B cell (primary cell): Measurements from ENCODE around the gene INTS15.

Experiments used
- CTCF ChIP-seq: fragments of 200-600 bp; IDR thresholded peaks from one replicate; pipeline ENCODE4 v1.8.0; 2022; ENCODE audit warnings: antibody characterized with exemption, mild to moderate bottlenecking
- EZH2 ChIP-seq: IDR thresholded peaks from 2 replicates; pipeline ENCODE4 v1.6.1; 2012; ENCODE audit warnings: borderline replicate concordance, low read depth, mild to moderate bottlenecking, moderate library complexity, low read length; ENCODE audit not compliant: insufficient read depth, poor library complexity, severe bottlenecking

DNA sequence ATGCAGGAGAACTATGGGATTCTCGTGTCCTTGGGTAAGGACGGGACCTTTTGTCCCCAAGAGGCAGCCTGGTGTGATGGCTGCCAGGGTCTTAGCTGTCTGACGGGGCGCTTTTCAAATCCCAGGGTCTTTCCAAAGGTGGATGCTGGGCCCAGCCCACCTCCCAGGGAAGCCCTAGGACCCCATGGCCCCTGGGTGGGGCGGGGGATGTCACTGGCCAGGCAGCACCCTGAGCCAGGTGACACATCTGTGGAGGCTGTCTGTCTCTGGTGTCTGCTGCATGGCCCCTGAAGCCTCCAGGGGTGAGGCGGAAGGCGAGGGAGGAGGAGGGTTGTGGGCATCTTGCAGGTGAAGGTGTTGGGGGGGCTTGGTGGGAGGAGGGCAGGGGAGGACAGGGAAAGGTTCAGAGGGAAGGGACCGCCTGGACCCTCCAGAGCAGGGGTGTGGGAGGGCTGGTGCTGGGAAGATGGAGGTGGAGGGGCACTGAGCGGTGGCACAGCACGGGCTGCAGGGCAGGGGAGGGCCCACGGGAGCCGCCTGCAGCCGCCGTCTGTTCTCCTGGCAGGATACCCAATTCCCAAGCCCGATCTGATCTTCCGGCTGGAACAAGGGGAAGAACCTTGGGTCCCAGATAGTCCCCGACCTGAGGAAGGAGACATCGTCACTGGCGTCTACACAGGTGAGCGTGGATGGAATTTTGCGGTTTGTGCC, 54.2 kb downstream of the INTS15 start:
- TF ChIP-seq CTCF (no peak), EZH2 (no peak)
